ENCODE data around the gene SRRM3. TPM values are rescaled to one million over a fixed set of nuclear protein-coding genes. Genes with fewer than 3 reads are reported as not detected.
"Not testable (repeated sequence)": the region's sequence is repeated elsewhere in the genome, so short reads cannot be mapped to it uniquely, and the experiment has no call there.

SRRM3 gene, protein sequence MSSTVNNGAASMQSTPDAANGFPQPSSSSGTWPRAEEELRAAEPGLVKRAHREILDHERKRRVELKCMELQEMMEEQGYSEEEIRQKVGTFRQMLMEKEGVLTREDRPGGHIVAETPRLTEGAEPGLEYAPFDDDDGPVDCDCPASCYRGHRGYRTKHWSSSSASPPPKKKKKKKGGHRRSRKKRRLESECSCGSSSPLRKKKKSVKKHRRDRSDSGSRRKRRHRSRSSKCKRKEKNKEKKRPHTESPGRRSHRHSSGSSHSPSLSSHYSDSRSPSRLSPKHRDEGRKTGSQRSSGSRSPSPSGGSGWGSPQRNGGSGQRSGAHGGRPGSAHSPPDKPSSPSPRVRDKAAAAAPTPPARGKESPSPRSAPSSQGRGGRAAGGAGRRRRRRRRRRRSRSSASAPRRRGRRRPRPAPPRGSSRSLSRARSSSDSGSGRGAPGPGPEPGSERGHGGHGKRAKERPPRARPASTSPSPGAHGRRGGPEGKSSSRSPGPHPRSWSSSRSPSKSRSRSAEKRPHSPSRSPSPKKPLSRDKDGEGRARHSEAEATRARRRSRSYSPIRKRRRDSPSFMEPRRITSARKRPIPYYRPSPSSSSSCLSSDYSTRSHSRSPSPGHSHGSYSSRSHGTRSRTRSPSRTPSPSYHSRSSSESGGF
- total RNA-seq = 0.09 and 0.17 TPM in 2 replicates

DNA sequence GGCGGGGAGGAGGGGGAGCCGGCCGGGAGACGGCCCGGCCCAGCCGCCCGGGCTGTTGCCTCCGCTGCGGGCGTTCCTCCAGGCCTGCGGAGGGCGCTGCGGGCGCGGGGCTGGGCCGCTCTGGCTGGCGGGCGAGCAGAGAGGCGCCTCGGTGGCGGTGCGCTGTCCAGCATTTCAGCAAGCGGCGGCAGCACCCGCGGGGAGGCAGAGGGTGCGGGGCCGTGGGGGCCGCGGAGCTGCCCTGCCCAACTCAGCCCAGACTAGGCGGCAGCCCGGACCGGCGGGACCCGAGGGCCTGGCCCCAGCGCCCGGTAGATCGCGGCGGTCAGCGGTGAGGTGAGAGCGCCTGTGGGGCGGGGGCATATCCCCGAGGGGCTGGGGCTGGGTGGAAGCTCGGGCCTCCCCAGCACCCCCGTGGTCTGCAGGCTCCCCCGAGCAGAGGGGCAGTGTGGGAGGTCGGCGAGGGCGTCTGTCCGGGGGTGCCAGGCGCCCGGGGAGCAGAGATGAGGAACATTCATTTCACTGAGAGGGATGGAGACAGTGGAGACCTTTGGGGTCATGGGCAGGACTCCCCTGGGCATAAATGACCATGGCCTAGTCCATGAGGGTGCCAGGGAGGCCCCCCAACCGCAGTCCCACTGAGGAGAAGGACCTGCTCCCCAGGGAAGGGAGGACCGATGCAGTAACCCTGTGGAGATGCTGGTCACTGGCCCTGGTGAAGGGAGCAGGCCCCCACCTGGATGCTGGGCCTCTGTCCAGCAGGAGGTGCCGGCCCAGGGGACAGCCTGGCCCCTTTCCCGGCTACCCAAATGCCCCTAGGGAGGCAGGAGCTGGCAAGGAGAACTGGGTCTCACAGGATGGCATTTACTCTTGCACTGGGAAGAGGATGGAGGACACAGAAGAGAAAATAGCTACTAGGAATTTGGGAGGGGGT is at the start of gene SRRM3:
SRRM3 (plus strand) TSS at position 165 of the 934 bp plus-strand sequence. CDS start 33,171 bp downstream, outside the sequence.
- Mint-ChIP-seq H3K4me1 (no peaks in the 10 kb centered on the region), H3K27ac (no peak within 1 kb of the TSS), H3K9me3 (no peaks in the 10 kb centered on the region), H3K36me3 (ENCODE audit: low read depth) (no peaks in the 10 kb centered on the region), H3K4me3 (no peak within 1 kb of the TSS), H3K27me3 (peaks cover 5% of the 10 kb centered on the region)
- intact Hi-C loops (cut with micrococcal nuclease) = loop anchor here (1.0 kb wide), 2 partner anchors 23 to 24 kb away; no protein-coding TSS in a partner anchor
- peak; percentile 97 for DNase-seq

DNA sequence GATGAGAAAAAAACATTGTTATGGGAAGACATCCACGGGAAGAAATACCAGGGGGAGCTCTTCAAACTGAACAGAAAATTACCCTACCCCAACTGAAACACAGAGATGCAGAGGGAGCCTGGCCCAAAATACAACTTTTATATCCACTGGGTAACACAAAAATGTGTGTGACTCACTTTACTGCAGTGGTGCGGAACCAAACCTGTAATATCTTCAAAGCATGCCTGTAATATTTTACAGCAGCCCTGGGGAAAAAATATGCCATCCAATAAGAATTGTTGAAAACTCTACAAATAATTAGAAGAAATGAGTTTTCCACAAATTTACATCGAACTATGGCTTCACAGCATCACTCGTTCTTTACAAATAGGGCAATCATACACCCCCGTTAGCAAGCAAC is 49.8 kb upstream of the SRRM3 start:
- Mint-ChIP-seq H3K27ac (no peak overlapping the region), H3K36me3 (ENCODE audit: low read depth) (peaks cover 3% of the 10 kb centered on the region), H3K4me3 (no peak overlapping the region), H3K27me3 (no peaks in the 10 kb centered on the region), H3K4me1 (peaks cover 16% of the 10 kb centered on the region), H3K9me3 (no peaks in the 10 kb centered on the region)
- intact Hi-C loops (cut with micrococcal nuclease) = no loop called here
- no peak for DNase-seq

- intact Hi-C loops (cut with micrococcal nuclease); H3K36me3 Mint-ChIP-seq (ENCODE audit: low read depth); H3K9me3 Mint-ChIP-seq; H3K27me3 Mint-ChIP-seq: not testable (repeated sequence)
- H3K4me3 Mint-ChIP-seq = peak overlapping the region; percentile 20
- H3K27ac Mint-ChIP-seq = peak overlapping the region; percentile 42
- H3K4me1 Mint-ChIP-seq = peaks cover 16% of the 10 kb centered on the region
- DNase-seq = peak; percentile 87
Measured at GRCh38 chr7:76153571-76154230, 48.0 kb upstream of the SRRM3 start.

DNA sequence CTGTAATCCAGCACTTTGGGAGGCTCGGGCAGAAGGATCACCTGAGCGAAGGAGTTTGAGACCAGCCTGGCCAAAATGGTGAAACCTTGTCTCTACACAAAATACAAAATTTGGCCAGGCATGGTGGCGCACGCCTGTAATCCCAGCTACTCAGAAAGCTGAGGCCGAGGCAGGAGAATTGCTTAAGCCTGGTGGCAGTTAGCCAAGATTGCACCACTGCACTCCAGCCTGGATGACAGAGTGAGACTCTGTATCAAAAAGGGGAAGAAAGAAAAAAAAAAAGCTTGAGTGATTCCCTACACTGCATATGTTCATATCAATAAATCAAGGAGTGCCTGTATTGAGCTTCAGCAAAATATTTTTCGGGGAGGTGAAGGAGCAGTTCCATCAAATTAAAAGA is 45.8 kb upstream of the SRRM3 start:
- no peak for DNase-seq
- H3K36me3 Mint-ChIP-seq (ENCODE audit: low read depth) = peaks cover 3% of the 10 kb centered on the region
- H3K27ac Mint-ChIP-seq = no peak overlapping the region
- H3K27me3 Mint-ChIP-seq = no peaks in the 10 kb centered on the region
- H3K4me3 Mint-ChIP-seq = no peak overlapping the region
- intact Hi-C loops (cut with micrococcal nuclease) = no loop called here
- H3K4me1 Mint-ChIP-seq = peaks cover 16% of the 10 kb centered on the region
- no peaks in the 10 kb centered on the region for H3K9me3 Mint-ChIP-seq

DNA sequence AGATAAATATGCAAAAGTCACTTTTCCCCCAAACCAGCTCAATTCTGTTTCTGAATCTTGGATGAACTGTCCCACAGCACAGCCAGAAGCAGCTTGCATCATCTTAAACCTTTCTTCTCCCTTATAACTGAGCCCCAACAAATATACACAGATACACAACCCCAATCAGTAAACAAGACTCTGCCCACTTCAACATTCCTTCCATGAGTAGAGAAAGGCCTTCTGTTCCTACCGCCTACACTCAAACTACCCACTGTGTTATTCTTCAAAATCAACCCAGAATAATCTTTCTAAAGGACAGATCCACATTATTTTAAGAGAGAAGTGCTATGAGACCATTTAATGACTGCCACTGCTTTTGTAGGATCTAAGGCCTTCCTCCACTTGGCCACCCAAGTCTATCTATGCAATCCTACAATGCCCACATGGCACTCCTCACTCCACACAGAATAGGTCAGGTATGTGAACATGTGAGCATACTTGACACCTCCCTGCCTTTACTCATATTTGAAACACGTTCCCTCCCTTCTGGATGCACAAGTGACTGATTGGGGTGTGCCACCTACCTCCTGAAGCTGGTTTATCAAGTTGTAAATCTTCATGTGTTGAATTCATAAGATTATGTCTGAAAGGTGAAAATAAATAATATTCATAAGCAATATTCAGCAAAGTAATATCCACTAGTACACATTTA is 44.6 kb upstream of the SRRM3 start:
- peaks cover 16% of the 10 kb centered on the region for H3K4me1 Mint-ChIP-seq
- H3K36me3 Mint-ChIP-seq (ENCODE audit: low read depth); H3K4me3 Mint-ChIP-seq; H3K27me3 Mint-ChIP-seq; H3K9me3 Mint-ChIP-seq; H3K27ac Mint-ChIP-seq; DNase-seq; intact Hi-C loops (cut with micrococcal nuclease): not testable (repeated sequence)

DNA sequence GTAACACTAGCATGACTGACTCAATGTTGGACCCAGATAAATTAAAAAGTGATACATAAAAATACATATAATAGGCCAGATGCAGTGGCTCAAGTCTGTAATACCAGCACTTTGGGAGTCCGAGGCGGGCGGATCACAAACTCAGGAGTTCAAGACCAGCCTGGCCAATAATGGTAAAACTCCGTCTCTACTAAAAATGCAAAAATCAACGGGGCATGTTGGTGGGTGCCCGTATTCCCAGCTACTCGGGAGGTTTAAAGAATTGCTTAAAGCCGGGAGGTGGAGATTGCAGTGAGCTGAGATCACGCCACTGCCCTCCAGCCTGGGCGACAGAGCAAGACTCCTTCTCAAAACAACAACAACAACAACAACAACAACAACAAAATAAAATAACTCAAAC is 43.3 kb upstream of the SRRM3 start:
- DNase-seq; H3K27me3 Mint-ChIP-seq; intact Hi-C loops (cut with micrococcal nuclease); H3K36me3 Mint-ChIP-seq (ENCODE audit: low read depth); H3K27ac Mint-ChIP-seq; H3K4me1 Mint-ChIP-seq; H3K9me3 Mint-ChIP-seq; H3K4me3 Mint-ChIP-seq: not testable (repeated sequence)

- H3K36me3 Mint-ChIP-seq (ENCODE audit: low read depth); DNase-seq; H3K9me3 Mint-ChIP-seq; H3K27ac Mint-ChIP-seq; intact Hi-C loops (cut with micrococcal nuclease); H3K27me3 Mint-ChIP-seq; H3K4me3 Mint-ChIP-seq; H3K4me1 Mint-ChIP-seq: not testable (repeated sequence)
Measured at GRCh38 chr7:76162416-76163170, 39.1 kb upstream of the SRRM3 start.

DNA sequence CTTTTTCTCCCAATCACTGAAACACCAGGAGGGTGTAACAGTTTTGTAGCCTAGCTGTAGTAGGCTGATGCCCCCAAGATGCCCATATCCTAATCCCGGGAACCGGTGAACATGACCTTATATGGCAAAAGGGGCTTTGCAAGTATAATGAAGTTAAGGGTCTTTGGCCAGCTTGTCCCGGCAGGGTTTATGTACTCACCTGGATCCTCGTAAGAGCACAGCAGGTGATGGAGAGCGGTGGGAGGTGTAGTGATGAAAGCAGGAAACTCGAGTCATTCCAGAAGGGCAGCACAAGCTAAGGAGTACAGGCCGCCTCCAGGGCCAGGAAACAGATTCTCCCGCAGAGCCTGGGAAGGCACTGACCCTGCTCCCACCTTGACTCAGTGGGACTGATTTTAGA is 37.9 kb upstream of the SRRM3 start:
- intact Hi-C loops (cut with micrococcal nuclease) = not testable (repeated sequence)

GRCh38 chr7:76165106-76165972 is 36.4 kb upstream of the SRRM3 start:
- no peaks in the 10 kb centered on the region for H3K36me3 Mint-ChIP-seq (ENCODE audit: low read depth)
- intact Hi-C loops (cut with micrococcal nuclease) = no loop called here
- DNase-seq = no peak
- H3K27ac Mint-ChIP-seq = no peak overlapping the region
- H3K27me3 Mint-ChIP-seq = no peaks in the 10 kb centered on the region
- H3K9me3 Mint-ChIP-seq = no peaks in the 10 kb centered on the region
- no peak overlapping the region for H3K4me3 Mint-ChIP-seq
- peaks cover 6% of the 10 kb centered on the region for H3K4me1 Mint-ChIP-seq

More for the DNA sequence above, 37.9 kb upstream of the SRRM3 start:
- H3K36me3 Mint-ChIP-seq (ENCODE audit: low read depth); H3K4me3 Mint-ChIP-seq; H3K27ac Mint-ChIP-seq; H3K4me1 Mint-ChIP-seq; H3K9me3 Mint-ChIP-seq; H3K27me3 Mint-ChIP-seq; DNase-seq: not testable (repeated sequence)

DNA sequence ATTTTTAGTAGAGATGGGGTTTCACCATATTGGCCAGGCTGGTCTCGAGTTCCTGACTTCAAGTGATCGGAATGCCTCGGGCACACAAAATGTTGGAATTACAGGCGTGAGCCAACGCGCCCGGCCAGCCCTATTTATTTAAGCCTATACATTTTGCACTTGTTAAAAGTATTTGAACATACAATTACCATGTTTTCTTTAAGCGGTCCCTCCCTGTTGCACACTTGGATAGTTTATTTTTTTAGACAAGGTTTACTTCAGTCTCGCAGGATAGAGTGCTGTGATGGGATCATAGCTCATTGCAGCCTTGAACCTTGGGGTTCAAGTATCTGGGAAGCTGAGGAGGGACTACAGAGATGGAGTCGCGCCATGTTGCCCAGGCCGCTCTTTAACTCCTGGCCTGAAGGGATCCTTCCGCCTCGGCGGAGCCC is 35.7 kb upstream of the SRRM3 start:
- Mint-ChIP-seq H3K4me1 (peaks cover 6% of the 10 kb centered on the region), H3K36me3 (ENCODE audit: low read depth) (no peaks in the 10 kb centered on the region)

GRCh38 chr7:76166404-76167255 is 35.1 kb upstream of the SRRM3 start:
- no peaks in the 10 kb centered on the region for H3K36me3 Mint-ChIP-seq (ENCODE audit: low read depth)

More for the DNA sequence above, 35.7 kb upstream of the SRRM3 start:
- DNase-seq = no peak
- Mint-ChIP-seq H3K4me3 (peak overlapping the region; percentile 87), H3K9me3 (no peaks in the 10 kb centered on the region), H3K27ac (peak overlapping the region; percentile 90), H3K27me3 (no peaks in the 10 kb centered on the region)
- intact Hi-C loops (cut with micrococcal nuclease) = no loop called here

More at GRCh38 chr7:76166404-76167255, 35.1 kb upstream of the SRRM3 start:
- intact Hi-C loops (cut with micrococcal nuclease) = no loop called here
- H3K4me3 Mint-ChIP-seq = peak overlapping the region; percentile 87
- peak; percentile 98 for DNase-seq
- H3K9me3 Mint-ChIP-seq = no peaks in the 10 kb centered on the region
- H3K4me1 Mint-ChIP-seq = peaks cover 6% of the 10 kb centered on the region
- no peaks in the 10 kb centered on the region for H3K27me3 Mint-ChIP-seq
- H3K27ac Mint-ChIP-seq = peak overlapping the region; percentile 90

Data from activated CD4-positive, alpha-beta T cell treated with anti-CD3 and anti-CD28 coated beads, Interleukin-2, amount 10 ng/mL, durations not matched to agents 24 days and 14 days (primary cell).